Measurements from ENCODE around the gene SLIRP. TPM values are rescaled to one million over a fixed set of nuclear protein-coding genes. Genes with fewer than 3 reads are reported as not detected.

Gene SLIRP
- total and polyA plus RNA-seq, 4 donors, result 41.6 to 423 (median 157) TPM

- Histone ChIP-seq H3K27me3 (ENCODE audit: control insufficient read depth in 3 of 3, insufficient read depth in 3 of 3, low read length in 2 of 3) (no peaks in the 10 kb centered on the region), H3K4me3 (no peak overlapping the region), H3K9ac (ENCODE audit: insufficient read depth in 1 of 2, low read length in 2 of 2) (no peak overlapping the region), H3K9me3 (ENCODE audit: control insufficient read depth in 4 of 4, insufficient read depth in 3 of 4, low read length in 3 of 4) (no peaks in the 10 kb centered on the region), H3K36me3 (ENCODE audit: control insufficient read depth in 4 of 4, insufficient read depth in 4 of 4, low read length in 4 of 4) (peaks cover 11 to 41% (median 30%) of the 10 kb centered on the region in 4 donors), H3K4me1 (ENCODE audit: control insufficient read depth in 5 of 5, insufficient read depth in 5 of 5, low read length in 5 of 5) (peaks cover 0 to 3% (median 0%) of the 10 kb centered on the region in 5 donors), H3K27ac (ENCODE audit: low read depth in 1 of 2, low read length in 1 of 2) (no peak overlapping the region)
- DNase-seq, result no peak
- ATAC-seq (ENCODE audit: insufficient read depth, low FRiP score), result no peak
- TF ChIP-seq CTCF (IDR thresholded peaks at IDR 0.05; ENCODE audit: control extremely low read depth, extremely low read depth), result no peak
- 59 to 67% methylated on average over 3 of the region's 3 CpGs for WGBS, 2 donors
Observed at GRCh38 chr14:77752799-77753516, 45.1 kb downstream of the SLIRP start.

- Histone ChIP-seq H3K9me3 (ENCODE audit: control insufficient read depth in 4 of 4, insufficient read depth in 3 of 4, low read length in 3 of 4) (no peaks in the 10 kb centered on the region), H3K36me3 (ENCODE audit: control insufficient read depth in 4 of 4, insufficient read depth in 4 of 4, low read length in 4 of 4) (peaks cover 0 to 2% (median 0%) of the 10 kb centered on the region in 4 donors), H3K27me3 (ENCODE audit: control insufficient read depth in 3 of 3, insufficient read depth in 3 of 3, low read length in 2 of 3) (no peaks in the 10 kb centered on the region), H3K4me1 (ENCODE audit: control insufficient read depth in 5 of 5, insufficient read depth in 5 of 5, low read length in 5 of 5) (peaks cover 0 to 16% (median 9%) of the 10 kb centered on the region in 5 donors), H3K27ac (ENCODE audit: low read depth in 1 of 2, low read length in 1 of 2) (peak within 1 kb of the TSS; percentile 83 to 100), H3K4me3 (peak within 1 kb of the TSS; percentile 100), H3K9ac (ENCODE audit: insufficient read depth in 1 of 2, low read length in 2 of 2) (peak within 1 kb of the TSS; percentile 93 to 99)
- ATAC-seq (ENCODE audit: insufficient read depth, low FRiP score) (peak; percentile 97), DNase-seq (peak; percentile 94 to 98 (median 98))
- WGBS, 2 donors, result 0% methylated on average over 60 of the region's 60 CpGs
- TF ChIP-seq CTCF (IDR thresholded peaks at IDR 0.05; ENCODE audit: control extremely low read depth, extremely low read depth), result no peak
Observed at GRCh38 chr14:77760381-77761204, 52.7 kb downstream of the SLIRP start, which contains the start of gene SNW1. Gene SNW1, minus strand, starts transcription at chr14:77761156. Its CDS starts 29 bp downstream, at chr14:77761127.

GRCh38 chr14:77761205-77761931 is 53.5 kb downstream of the SLIRP start:
- peak overlapping the region in 1 of 2 donors; percentile 93 for H3K9ac ChIP-seq (ENCODE audit: insufficient read depth in 1 of 2, low read length in 2 of 2)
- WGBS, 2 donors, result 1 to 6% methylated on average over 24 of the region's 24 CpGs
- H3K27me3 ChIP-seq (ENCODE audit: control insufficient read depth in 3 of 3, insufficient read depth in 3 of 3, low read length in 2 of 3), result no peaks in the 10 kb centered on the region
- H3K27ac ChIP-seq (ENCODE audit: low read depth in 1 of 2, low read length in 1 of 2), result peak overlapping the region; percentile 83 to 100
- no peaks in the 10 kb centered on the region for H3K36me3 ChIP-seq (ENCODE audit: control insufficient read depth in 4 of 4, insufficient read depth in 4 of 4, low read length in 4 of 4)
- TF ChIP-seq CTCF (IDR thresholded peaks at IDR 0.05; ENCODE audit: control extremely low read depth, extremely low read depth), result no peak
- no peaks in the 10 kb centered on the region for H3K9me3 ChIP-seq (ENCODE audit: control insufficient read depth in 4 of 4, insufficient read depth in 3 of 4, low read length in 3 of 4)
- ATAC-seq (ENCODE audit: insufficient read depth, low FRiP score) (peak; percentile 30), DNase-seq (peak in 2 of 3 donors; percentile 29 to 84)
- peaks cover 0 to 16% (median 9%) of the 10 kb centered on the region in 5 donors for H3K4me1 ChIP-seq (ENCODE audit: control insufficient read depth in 5 of 5, insufficient read depth in 5 of 5, low read length in 5 of 5)
- peak overlapping the region; percentile 100 for H3K4me3 ChIP-seq
